ENCODE results near the gene SLC38A8.

Gene SLC38A8

DNA sequence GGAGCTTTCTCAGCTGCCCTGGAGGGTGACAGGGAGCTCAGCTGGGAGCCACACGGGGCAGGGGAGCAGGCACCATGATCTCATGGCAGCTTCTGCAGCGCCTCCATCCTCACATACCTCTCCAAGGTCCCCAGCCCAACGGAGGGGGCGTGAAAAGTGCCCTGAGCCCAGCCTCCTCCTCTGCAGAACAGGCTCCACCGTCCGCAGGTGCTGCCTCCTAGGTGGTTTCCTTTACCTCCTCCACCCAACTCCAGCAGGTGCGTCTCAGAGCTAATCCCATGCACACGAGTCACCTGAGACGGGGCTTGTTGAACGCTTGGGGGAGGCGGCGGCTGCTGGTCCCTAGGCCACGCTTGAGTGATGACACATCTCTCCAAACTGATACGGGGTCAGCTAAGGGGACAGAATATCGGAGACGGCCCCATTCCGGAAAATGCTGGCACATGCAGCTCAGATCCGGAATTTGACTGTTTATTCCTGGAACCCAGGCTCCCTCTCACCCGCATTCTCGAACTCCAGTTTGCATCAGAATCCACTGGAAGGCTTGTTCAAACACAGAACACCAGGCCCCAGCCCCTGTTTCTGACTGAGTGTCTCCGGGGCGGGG is 387 bp upstream of the SLC38A8 start:
- H3K36me3 Mint-ChIP-seq (ENCODE audit: insufficient read depth) = no peaks in the 10 kb centered on the region
- no peaks in the 10 kb centered on the region for H3K9me3 Mint-ChIP-seq
- no peaks in the 10 kb centered on the region for H3K4me1 Mint-ChIP-seq
- H3K4me3 Mint-ChIP-seq = no peak overlapping the region
- no peak for ATAC-seq (replicated peaks; ENCODE audit: extremely low read depth, poor library complexity, severe bottlenecking)
- H3K27me3 Mint-ChIP-seq = peaks cover 41% of the 10 kb centered on the region
- DNase-seq (ENCODE audit: low spot score in 2 of 2) = no peak
- no peak overlapping the region for H3K27ac Mint-ChIP-seq (ENCODE audit: low read depth)

DNA sequence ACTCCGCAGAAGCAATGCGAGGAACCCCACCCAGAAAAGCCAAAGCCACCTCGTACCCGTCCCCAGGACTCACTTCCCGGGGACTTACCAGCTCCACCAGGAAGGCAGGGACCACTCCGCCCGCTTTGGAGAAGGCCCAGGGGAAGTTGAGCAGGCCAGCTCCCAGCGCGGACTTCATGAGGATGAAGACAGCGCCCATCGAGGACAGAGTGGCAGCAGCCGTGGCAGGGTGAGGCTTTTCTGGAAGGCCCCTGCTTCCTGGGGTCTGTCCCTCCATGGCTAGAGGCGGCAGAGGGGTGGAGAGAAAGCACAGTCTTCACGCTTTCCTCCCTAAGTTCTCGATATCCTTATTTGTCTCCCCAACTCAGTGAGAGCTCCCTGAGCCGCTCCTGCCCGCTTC is 714 bp downstream of the SLC38A8 start:
- H3K36me3 Mint-ChIP-seq (ENCODE audit: insufficient read depth) = no peaks in the 10 kb centered on the region
- no peak overlapping the region for H3K4me3 Mint-ChIP-seq
- H3K4me1 Mint-ChIP-seq = no peaks in the 10 kb centered on the region
- no peaks in the 10 kb centered on the region for H3K9me3 Mint-ChIP-seq
- H3K27me3 Mint-ChIP-seq = peaks cover 41% of the 10 kb centered on the region
- ATAC-seq (replicated peaks; ENCODE audit: extremely low read depth, poor library complexity, severe bottlenecking) (no peak), DNase-seq (ENCODE audit: low spot score in 2 of 2) (no peak)
- no peak overlapping the region for H3K27ac Mint-ChIP-seq (ENCODE audit: low read depth)

DNA sequence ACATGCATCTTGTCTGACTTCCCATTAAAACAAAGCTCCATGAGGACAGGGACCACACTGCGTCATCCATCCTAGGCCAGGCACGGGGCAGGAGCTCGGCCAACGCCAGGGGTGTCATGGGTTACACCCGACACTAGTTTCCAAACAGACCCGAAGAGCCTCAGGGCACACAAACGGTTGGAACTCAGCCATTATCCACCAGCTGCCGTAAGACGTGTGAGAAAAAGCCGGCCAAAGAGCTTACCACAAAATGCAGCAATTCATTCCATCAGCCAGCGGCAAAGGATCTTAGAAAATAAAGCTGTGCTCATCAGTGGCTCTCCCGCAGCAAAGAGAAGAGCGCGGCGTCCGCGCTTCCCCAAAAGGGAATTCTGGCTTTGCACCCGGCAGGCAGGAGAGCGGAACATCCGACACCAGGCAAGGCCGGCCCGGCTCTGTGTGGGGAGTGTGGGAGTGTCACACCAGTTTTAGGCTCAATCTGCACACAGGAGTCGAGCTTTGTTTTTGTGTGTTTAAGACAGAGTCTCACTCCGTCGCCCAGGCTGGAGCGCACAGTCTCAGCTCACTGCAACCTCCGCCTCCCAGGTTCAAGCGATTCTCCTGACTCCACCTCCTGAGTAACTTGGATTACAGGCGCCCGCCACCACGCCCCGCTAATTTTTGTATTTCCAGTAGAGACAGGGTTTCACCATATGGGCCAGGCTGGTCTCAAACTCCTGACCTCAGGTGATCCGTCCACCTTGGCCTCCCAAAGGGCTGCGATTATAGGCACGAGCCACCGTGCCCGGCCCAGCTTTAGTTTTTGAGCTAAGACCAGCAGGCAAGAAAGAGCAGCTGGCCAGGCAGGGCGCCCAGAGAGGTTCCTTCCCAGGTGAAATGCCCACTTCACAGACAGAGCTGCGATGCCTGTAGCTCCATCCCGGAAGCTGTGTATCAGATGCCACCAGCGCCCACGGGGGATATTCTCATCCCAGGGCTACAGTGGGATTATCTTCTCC is 1.5 kb downstream of the SLC38A8 start:
- DNase-seq (ENCODE audit: low spot score in 2 of 2) = no peak
- H3K27me3 Mint-ChIP-seq = peaks cover 41% of the 10 kb centered on the region
- H3K27ac Mint-ChIP-seq (ENCODE audit: low read depth) = no peak overlapping the region
- H3K9me3 Mint-ChIP-seq = no peaks in the 10 kb centered on the region
- no peak for ATAC-seq (replicated peaks; ENCODE audit: extremely low read depth, poor library complexity, severe bottlenecking)
- H3K4me3 Mint-ChIP-seq = no peak overlapping the region
- H3K4me1 Mint-ChIP-seq = no peaks in the 10 kb centered on the region
- H3K36me3 Mint-ChIP-seq (ENCODE audit: insufficient read depth) = no peaks in the 10 kb centered on the region

DNA sequence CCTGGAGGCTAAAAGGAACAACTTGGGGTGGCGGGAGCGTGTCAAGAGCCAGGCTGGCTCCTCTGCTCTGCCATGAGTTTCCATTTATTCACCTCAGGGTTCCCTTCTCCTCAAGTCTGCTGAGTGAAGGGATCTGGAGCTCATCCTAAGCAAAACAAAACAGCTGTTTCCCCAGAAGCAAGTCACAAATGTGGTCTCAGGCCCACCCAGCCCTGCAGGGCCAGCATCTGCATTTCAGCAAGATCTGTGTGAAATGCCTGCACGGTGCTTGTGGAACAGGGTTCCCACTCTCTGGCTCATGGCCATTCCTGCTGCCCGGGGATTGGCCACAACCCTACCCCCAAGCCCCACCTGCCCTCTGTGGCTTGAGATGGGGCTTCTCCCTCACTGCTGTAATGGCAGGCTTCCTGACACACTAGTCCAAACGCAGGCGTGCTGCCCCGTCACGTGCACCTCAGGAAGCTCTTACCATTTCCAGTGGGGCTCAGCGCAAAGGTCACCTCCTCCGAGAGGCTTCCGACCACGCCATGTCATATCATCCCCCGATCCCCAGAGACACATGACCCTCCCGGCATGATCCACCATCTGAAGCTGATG is 2.3 kb downstream of the SLC38A8 start:
- ATAC-seq (replicated peaks; ENCODE audit: extremely low read depth, poor library complexity, severe bottlenecking) (no peak), DNase-seq (ENCODE audit: low spot score in 2 of 2) (no peak)
- Mint-ChIP-seq H3K4me3 (no peak overlapping the region), H3K4me1 (no peaks in the 10 kb centered on the region), H3K9me3 (no peaks in the 10 kb centered on the region), H3K27me3 (peaks cover 41% of the 10 kb centered on the region), H3K36me3 (ENCODE audit: insufficient read depth) (no peaks in the 10 kb centered on the region), H3K27ac (ENCODE audit: low read depth) (no peak overlapping the region)

DNA sequence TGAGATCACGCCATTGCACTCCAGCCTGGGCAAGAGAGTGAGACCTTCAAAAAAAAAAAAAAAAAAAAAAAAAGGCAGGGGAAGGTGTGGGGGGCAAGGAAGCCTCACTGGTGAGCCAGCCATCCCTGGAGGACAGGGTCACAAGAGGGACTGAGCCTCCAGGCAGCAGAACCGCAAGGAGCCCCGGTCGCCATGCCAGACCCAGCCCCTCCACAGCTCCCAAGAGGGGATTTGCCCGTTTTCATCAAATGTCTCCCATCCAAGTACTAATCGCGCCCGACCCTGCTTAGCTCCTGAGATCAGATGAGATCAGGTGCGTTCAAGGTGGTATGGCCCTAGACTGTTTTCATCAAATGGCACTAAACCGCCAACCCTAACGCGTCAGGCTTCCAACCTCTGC is 2.9 kb downstream of the SLC38A8 start:
- Mint-ChIP-seq H3K4me3 (no peak overlapping the region), H3K27me3 (peaks cover 38% of the 10 kb centered on the region), H3K9me3 (no peaks in the 10 kb centered on the region), H3K36me3 (ENCODE audit: insufficient read depth) (no peaks in the 10 kb centered on the region), H3K27ac (ENCODE audit: low read depth) (no peak overlapping the region), H3K4me1 (no peaks in the 10 kb centered on the region)
- no peak for DNase-seq (ENCODE audit: low spot score in 2 of 2)
- ATAC-seq (replicated peaks; ENCODE audit: extremely low read depth, poor library complexity, severe bottlenecking) = no peak

DNA sequence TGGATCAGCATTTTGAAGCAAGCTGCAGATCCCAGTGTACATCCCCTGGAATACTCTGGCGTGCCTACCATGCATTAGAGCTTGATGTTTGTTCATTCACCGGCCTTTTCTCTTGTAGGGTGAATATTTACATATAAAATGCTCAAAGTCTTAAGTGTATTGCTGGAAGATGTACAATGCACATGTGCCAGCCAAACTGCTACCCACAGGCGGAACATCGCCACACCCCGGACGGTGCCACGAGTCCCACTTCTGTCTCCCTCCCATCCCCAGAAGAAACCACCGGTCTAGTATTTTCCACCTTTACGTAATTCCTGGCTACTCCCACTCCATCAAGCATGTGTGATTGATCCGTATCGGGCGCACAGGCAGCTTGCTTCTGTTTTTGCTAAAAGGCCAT is 4.1 kb downstream of the SLC38A8 start:
- Mint-ChIP-seq H3K4me3 (no peak overlapping the region), H3K27ac (ENCODE audit: low read depth) (no peak overlapping the region), H3K4me1 (no peaks in the 10 kb centered on the region), H3K27me3 (peaks cover 25% of the 10 kb centered on the region), H3K36me3 (ENCODE audit: insufficient read depth) (no peaks in the 10 kb centered on the region), H3K9me3 (no peaks in the 10 kb centered on the region)
- DNase-seq (ENCODE audit: low spot score in 2 of 2) (no peak), ATAC-seq (replicated peaks; ENCODE audit: extremely low read depth, poor library complexity, severe bottlenecking) (no peak)

DNA sequence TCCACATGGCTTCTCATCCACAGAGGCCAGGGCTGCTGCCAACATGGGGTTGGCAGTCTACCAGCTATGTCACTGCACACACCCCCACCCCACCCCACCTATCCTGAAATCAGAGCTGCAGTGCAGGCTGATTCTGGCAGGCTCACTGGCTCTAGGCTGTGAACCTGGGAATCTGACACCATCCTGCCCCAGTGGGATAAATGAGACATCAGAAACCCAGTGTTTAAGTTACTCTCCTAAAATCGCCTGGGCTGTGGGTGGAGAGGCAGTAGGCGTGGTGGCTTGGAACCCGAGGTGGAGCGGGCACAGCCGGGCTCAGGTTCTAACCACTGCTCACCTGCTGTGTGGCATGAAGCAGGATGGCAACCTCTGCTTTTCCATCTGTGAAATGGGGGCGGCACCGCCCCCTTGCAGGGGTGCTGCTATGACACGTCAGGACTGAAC is 5.6 kb downstream of the SLC38A8 start:
- Mint-ChIP-seq H3K4me1 (no peaks in the 10 kb centered on the region), H3K36me3 (ENCODE audit: insufficient read depth) (no peaks in the 10 kb centered on the region), H3K27me3 (peaks cover 11% of the 10 kb centered on the region), H3K4me3 (no peak overlapping the region), H3K27ac (ENCODE audit: low read depth) (no peak overlapping the region), H3K9me3 (no peaks in the 10 kb centered on the region)
- DNase-seq (ENCODE audit: low spot score in 2 of 2) = no peak
- no peak for ATAC-seq (replicated peaks; ENCODE audit: extremely low read depth, poor library complexity, severe bottlenecking)

DNA sequence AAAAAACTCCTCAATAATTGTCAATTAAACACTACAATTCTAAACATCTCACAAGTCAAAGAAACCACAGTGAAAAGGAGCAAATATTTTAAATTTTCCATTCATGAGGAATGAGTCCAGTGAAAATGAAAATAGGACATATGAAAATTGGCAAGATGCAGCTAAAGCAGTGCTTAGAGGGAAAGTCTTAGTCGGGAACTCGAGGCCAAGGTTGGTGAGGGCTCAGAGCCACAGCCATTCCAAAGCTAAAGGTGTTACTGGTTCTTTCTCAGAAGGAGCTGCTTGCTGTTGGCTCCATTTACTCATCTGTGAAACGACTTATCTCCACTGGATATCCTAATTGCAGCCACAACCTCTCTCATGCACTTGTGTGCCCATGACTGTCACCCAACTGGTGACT is 6.5 kb downstream of the SLC38A8 start:
- no peaks in the 10 kb centered on the region for H3K4me1 Mint-ChIP-seq
- DNase-seq (ENCODE audit: low spot score in 2 of 2) = no peak
- no peaks in the 10 kb centered on the region for H3K9me3 Mint-ChIP-seq
- no peak for ATAC-seq (replicated peaks; ENCODE audit: extremely low read depth, poor library complexity, severe bottlenecking)
- peaks cover 1% of the 10 kb centered on the region for H3K36me3 Mint-ChIP-seq (ENCODE audit: insufficient read depth)
- H3K27me3 Mint-ChIP-seq = peaks cover 18% of the 10 kb centered on the region
- H3K4me3 Mint-ChIP-seq = no peak overlapping the region
- no peak overlapping the region for H3K27ac Mint-ChIP-seq (ENCODE audit: low read depth)

DNA sequence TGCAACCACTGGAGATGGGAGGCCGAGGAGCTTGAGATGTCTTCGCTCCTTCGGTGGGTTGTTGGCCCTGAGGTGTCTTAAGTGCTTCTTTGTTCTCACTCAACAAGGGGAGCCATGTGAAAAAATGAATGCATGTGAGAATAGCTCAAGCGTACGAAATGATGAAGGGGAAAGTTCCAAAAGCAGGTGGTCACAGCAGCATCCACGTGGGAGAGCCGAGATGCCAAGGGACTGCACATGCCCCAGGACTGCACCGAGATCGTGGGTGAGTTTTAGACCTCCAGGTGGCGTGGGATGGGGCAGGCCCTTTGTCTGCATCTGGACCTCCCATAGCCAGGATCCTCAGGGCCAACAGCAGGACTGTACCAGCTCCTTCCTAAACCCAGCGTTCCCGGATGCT is 8.1 kb downstream of the SLC38A8 start:
- no peak overlapping the region for H3K4me3 Mint-ChIP-seq
- DNase-seq (ENCODE audit: low spot score in 2 of 2) = no peak
- H3K36me3 Mint-ChIP-seq (ENCODE audit: insufficient read depth) = peaks cover 1% of the 10 kb centered on the region
- no peak for ATAC-seq (replicated peaks; ENCODE audit: extremely low read depth, poor library complexity, severe bottlenecking)
- no peaks in the 10 kb centered on the region for H3K9me3 Mint-ChIP-seq
- no peaks in the 10 kb centered on the region for H3K4me1 Mint-ChIP-seq
- H3K27ac Mint-ChIP-seq (ENCODE audit: low read depth) = no peak overlapping the region
- peaks cover 31% of the 10 kb centered on the region for H3K27me3 Mint-ChIP-seq

DNA sequence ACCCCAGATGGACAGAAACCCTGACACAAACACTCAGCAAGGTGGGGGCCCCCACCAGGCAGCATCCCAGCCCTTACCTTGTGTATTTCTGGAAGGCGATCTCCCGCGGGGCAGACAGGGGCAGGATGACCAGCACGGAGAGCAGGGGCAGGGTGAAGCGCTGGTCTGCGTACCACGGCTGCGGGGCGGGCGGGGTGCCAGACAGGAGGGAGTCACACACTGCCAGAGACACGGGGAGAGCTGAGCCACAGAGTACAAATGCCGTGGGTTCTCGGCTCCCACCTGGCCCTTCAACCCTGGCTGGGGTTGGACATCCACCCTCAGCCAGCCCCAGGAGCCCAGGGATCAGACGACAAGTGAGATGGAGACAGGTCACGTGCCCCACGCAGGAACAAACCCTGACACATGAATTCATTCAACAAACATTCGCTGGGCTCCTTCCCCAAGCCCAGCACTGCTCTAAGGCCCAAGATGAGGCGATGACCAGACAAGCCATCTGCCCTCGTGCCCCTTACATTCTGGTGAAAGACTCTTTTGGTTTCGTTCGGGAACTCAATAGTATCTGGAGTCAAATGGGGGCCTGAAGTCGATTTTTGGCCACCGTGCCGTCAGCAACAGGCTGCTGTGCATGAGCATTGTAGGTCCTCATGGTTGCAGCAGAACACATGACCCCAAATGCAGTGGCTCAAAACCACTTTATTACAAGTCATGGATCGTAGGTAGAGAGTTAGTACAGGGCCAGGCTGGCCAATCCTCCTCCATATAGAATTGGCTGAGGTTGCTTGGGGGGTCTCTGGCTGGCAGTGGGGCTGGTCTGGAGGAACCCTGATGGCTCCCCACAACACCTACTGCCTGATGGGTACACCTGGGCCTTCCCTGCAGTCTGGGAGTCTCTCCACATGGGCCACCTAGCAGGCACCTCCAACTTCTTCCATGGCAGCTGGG is 9.1 kb downstream of the SLC38A8 start:
- peaks cover 1% of the 10 kb centered on the region for H3K36me3 Mint-ChIP-seq (ENCODE audit: insufficient read depth)
- H3K4me1 Mint-ChIP-seq = no peaks in the 10 kb centered on the region
- DNase-seq (ENCODE audit: low spot score in 2 of 2) (no peak), ATAC-seq (replicated peaks; ENCODE audit: extremely low read depth, poor library complexity, severe bottlenecking) (no peak)
- no peaks in the 10 kb centered on the region for H3K9me3 Mint-ChIP-seq
- peaks cover 30% of the 10 kb centered on the region for H3K27me3 Mint-ChIP-seq
- H3K4me3 Mint-ChIP-seq = no peak overlapping the region
- no peak overlapping the region for H3K27ac Mint-ChIP-seq (ENCODE audit: low read depth)

DNA sequence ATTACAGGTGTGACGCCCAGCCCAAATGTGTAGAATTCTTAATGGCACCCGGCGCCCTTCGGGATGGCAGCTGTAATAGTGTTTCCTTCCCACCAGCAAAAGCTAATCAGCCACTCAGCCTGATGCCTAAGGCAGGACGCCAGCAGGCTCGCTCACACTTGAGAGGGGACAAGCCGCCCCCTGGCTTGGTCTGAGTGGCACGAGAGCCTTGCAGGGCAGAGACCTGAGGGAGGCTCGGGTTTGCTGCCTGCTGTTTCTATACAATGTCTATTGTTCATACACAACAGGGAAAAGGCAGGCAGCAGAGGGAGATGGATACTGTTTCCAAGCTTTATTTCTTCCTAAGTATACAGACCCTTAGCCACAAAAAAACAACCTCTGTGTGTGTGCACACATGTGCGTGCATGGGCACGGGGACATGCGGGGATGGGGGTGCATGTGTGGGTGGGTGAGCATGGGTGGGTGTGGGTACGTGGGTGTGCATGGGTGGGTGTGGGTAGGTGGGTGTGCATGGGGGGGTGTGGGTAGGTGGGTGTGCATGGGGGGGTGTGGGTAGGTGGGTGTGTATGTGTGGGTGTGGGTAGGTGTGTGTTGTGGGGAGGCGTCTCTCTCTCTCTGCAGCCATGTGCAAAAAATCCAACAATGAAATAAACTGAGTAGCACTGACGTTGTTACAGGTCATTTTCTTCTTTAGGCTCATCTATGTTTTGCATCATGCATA is 10.0 kb downstream of the SLC38A8 start:
- DNase-seq (ENCODE audit: low spot score in 2 of 2) (no peak), ATAC-seq (replicated peaks; ENCODE audit: extremely low read depth, poor library complexity, severe bottlenecking) (no peak)
- H3K27me3 Mint-ChIP-seq = peaks cover 35% of the 10 kb centered on the region
- H3K36me3 Mint-ChIP-seq (ENCODE audit: insufficient read depth) = peaks cover 1% of the 10 kb centered on the region
- H3K4me3 Mint-ChIP-seq = no peak overlapping the region
- no peaks in the 10 kb centered on the region for H3K9me3 Mint-ChIP-seq
- no peak overlapping the region for H3K27ac Mint-ChIP-seq (ENCODE audit: low read depth)
- no peaks in the 10 kb centered on the region for H3K4me1 Mint-ChIP-seq

All from central memory CD8-positive, alpha-beta T cell (primary cell).